Transverse colon (tissue), 4 donors: ENCODE measurements around the gene FGF6. TPM values are rescaled to one million over a fixed set of nuclear protein-coding genes. Genes with fewer than 3 reads are reported as not detected.

ENCODE experiments used
- DNase-seq: peaks from one replicate; pipeline ENCODE4 v3.0.0-alpha.2; 2019
- H3K27ac ChIP-seq, 4 donors: fragments of 200-600 bp; sonication (generic); 2 replicates each; pipeline ENCODE4 v1.5.1; 2016 to 2018; ENCODE audit warnings: inconsistent platforms in 4 of 4
- H3K27me3 ChIP-seq: fragments of 200-600 bp; sonication (generic); 2 replicates; pipeline ENCODE4 v1.5.1; 2017; ENCODE audit warnings: inconsistent platforms
- H3K36me3 ChIP-seq, 4 donors: fragments of 200-600 bp; sonication (generic); 2 replicates each; pipeline ENCODE4 v1.5.1; 2017 to 2019; ENCODE audit warnings: inconsistent platforms in 4 of 4
- H3K4me1 ChIP-seq, 4 donors: fragments of 200-600 bp; sonication (generic); 2 replicates each; pipeline ENCODE4 v1.5.1; 2017 to 2020; ENCODE audit warnings: inconsistent platforms in 4 of 4
- H3K4me3 ChIP-seq, 4 donors: fragments of 200-600 bp; sonication (generic); 1 replicate in 1 of 4; 2 replicates in 3 of 4; pipeline versions ENCODE4 v1.5.1 to v1.6.1; 2017 to 2019; ENCODE audit warnings: inconsistent platforms in 4 of 4
- H3K9me3 ChIP-seq, 2 donors: fragments of 200-600 bp; sonication (generic); 2 replicates each; pipeline ENCODE4 v1.5.1; 2017 to 2019; ENCODE audit warnings: inconsistent platforms in 2 of 2
- EP300 ChIP-seq: sonication (generic); formaldehyde crosslinking; IDR thresholded peaks from one replicate; pipeline ENCODE4 v1.6.1; 2017; ENCODE audit warnings: antibody characterized with exemption, low read depth
- POLR2A ChIP-seq: fragments of 450-650 bp; IDR thresholded peaks from one replicate; pipeline ENCODE4 v1.6.1; 2016; ENCODE audit warnings: antibody characterized with exemption, mild to moderate bottlenecking, moderate library complexity
- POLR2AphosphoS5 ChIP-seq, 3 donors: sonication (generic); formaldehyde crosslinking; IDR thresholded peaks; one replicate each; pipeline ENCODE4 v1.6.1; 2016; ENCODE audit warnings: antibody characterized with exemption in 3 of 3
- WGBS, 2 donors: methylation state at CpG; one replicate each; pipeline ENCODE4 v1.1.5; 2018; ENCODE audit warnings: low coverage in 1 of 2; 5-methylcytosine and 5-hydroxymethylcytosine counted together
- in situ Hi-C, 4 donors: fragments of 200-750 bp; cut with MboI; loops; one replicate each; pipeline versions ENCODE4 v1.15.0 to v1.15.1; 2017; ENCODE audit warnings: low sequenced_read_pairs in 3 of 4, low pct_ligation_motif_present in 1 of 4, low pct_unique_long_range_greater_than_20kb in 1 of 4
- intact Hi-C: fragments of 100-400 bp; cut with DNase I; formaldehyde crosslinking; loops from one replicate; pipeline ENCODE4 v1.15.1; 2023; ENCODE audit warnings: low total_unique reads
- total RNA-seq, 4 donors: library from RNA; depleted of rRNA; stranded (reverse); fragments of >200 nt; gene quantifications; one replicate each; pipeline ENCODE4 v1.1.0, GENCODE V29; 2016
- TF ChIP-seq, protein P1 (sequence below), 5 experiments: fragments of 200-600 bp in 3 of 5; fragments of 450-650 bp in 2 of 5; sonication (generic) in 3 of 5; IDR thresholded peaks; 1 replicate in 2 of 5; 2 replicates in 3 of 5; pipeline ENCODE4 v1.5.1; 2016 to 2017; ENCODE audit warnings: antibody characterized with exemption in 5 of 5, inconsistent platforms in 3 of 5, mild to moderate bottlenecking in 2 of 5, moderate library complexity in 1 of 5

Gene FGF6
- total RNA-seq, 4 donors from 2014 or later: not detected

DNA sequence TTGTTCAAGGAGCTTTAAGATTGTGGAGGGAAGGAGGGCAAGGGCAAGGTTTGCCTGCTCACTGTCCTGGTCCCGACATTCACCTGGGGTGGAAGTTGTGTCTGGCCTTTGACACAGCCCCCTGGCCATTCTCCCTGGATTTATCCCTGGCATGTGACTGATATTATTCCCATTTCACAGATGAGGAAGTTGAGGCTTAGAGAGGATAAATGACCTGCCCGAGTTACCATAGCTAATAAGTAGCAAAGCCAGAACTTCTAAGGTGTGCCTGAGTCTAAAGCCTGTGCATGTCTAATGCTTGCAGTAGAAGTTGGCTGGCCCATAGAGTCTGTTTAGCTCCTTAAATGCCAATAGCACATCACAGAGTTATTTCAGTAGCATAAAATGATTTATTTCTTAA, 720 bp upstream of the FGF6 start:
- Histone ChIP-seq H3K27me3 (peaks cover 2% of the 10 kb centered on the region), H3K4me3 (no peak overlapping the region), H3K9me3 (no peaks in the 10 kb centered on the region), H3K4me1 (no peaks in the 10 kb centered on the region), H3K36me3 (no peaks in the 10 kb centered on the region), H3K27ac (no peak overlapping the region)
- WGBS, 2 donors: 50 to 91% methylated on average over 1 to 2 of the region's 2 CpGs
- TF ChIP-seq EP300: no peak
- in situ Hi-C loops (no loop called here), intact Hi-C loops (no loop called here)
- DNase-seq: no peak

DNA sequence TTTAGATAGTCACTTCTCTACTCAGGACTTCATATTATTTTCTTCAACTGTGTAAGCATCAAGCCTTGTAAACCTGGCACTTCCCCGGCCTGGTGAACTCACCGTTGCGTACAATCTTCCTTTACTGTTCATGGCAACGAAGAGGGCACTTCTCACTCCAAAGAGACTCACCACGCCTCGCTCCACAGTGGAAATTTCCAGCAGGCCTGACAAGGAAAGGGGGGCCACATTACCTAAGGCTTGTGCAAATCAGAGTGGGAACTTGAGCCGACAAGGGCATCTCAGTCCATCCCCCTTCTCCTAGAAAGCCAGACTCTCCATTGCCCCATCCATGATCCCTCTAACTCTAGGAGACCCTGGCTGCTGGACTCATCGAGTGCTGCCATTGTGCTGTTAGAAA, 1.6 kb downstream of the FGF6 start:
- Histone ChIP-seq H3K4me1 (no peaks in the 10 kb centered on the region), H3K9me3 (no peaks in the 10 kb centered on the region), H3K4me3 (no peak overlapping the region), H3K27me3 (peaks cover 10% of the 10 kb centered on the region), H3K27ac (no peak overlapping the region), H3K36me3 (no peaks in the 10 kb centered on the region)
- in situ Hi-C loops (no loop called here), intact Hi-C loops (no loop called here)
- WGBS, 2 donors: 90 to 100% methylated on average over 3 to 8 of the region's 8 CpGs
- DNase-seq: no peak
- TF ChIP-seq POLR2A: no peak
- TF ChIP-seq, protein P1, sequence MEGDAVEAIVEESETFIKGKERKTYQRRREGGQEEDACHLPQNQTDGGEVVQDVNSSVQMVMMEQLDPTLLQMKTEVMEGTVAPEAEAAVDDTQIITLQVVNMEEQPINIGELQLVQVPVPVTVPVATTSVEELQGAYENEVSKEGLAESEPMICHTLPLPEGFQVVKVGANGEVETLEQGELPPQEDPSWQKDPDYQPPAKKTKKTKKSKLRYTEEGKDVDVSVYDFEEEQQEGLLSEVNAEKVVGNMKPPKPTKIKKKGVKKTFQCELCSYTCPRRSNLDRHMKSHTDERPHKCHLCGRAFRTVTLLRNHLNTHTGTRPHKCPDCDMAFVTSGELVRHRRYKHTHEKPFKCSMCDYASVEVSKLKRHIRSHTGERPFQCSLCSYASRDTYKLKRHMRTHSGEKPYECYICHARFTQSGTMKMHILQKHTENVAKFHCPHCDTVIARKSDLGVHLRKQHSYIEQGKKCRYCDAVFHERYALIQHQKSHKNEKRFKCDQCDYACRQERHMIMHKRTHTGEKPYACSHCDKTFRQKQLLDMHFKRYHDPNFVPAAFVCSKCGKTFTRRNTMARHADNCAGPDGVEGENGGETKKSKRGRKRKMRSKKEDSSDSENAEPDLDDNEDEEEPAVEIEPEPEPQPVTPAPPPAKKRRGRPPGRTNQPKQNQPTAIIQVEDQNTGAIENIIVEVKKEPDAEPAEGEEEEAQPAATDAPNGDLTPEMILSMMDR (IDR thresholded peaks at IDR 0.05): no peak
- no peak for TF ChIP-seq POLR2AphosphoS5 (IDR thresholded peaks at IDR 0.05)
- no peak for TF ChIP-seq EP300

DNA sequence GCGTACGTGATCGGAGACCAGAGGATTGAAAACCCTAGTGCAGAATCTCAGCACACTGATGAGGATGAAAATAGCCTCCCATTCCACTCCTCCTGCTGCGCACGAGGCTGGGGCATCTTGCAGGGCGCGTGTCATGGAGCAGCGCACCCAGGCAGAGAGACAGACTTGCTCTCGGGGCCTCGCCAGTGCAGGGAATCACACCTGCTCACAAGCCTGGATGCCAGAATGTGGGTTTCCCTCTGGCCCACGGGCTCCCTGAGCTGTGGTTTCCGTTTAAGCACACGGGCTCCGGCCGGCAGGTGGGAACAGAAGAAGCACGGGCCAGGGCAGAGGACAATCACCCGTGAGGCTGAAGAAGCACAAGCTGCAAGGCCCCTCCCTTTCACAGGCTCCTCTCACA, 2.0 kb downstream of the FGF6 start:
- H3K4me3 ChIP-seq: no peak overlapping the region
- no peaks in the 10 kb centered on the region for H3K4me1 ChIP-seq
- 88% methylated on average over 17 of the region's 17 CpGs; no CpG with 5 or more reads in 1 of the 2 donors for WGBS, 2 donors
- H3K27ac ChIP-seq: no peak overlapping the region
- in situ Hi-C loops: no loop called here
- H3K9me3 ChIP-seq: no peaks in the 10 kb centered on the region
- H3K27me3 ChIP-seq: peaks cover 10% of the 10 kb centered on the region
- intact Hi-C loops: no loop called here
- H3K36me3 ChIP-seq: no peaks in the 10 kb centered on the region
- DNase-seq: no peak
- TF ChIP-seq, protein P1 (IDR thresholded peaks at IDR 0.05): no peak
- TF ChIP-seq POLR2AphosphoS5 (IDR thresholded peaks at IDR 0.05) (no peak), POLR2A (no peak), EP300 (no peak)

DNA sequence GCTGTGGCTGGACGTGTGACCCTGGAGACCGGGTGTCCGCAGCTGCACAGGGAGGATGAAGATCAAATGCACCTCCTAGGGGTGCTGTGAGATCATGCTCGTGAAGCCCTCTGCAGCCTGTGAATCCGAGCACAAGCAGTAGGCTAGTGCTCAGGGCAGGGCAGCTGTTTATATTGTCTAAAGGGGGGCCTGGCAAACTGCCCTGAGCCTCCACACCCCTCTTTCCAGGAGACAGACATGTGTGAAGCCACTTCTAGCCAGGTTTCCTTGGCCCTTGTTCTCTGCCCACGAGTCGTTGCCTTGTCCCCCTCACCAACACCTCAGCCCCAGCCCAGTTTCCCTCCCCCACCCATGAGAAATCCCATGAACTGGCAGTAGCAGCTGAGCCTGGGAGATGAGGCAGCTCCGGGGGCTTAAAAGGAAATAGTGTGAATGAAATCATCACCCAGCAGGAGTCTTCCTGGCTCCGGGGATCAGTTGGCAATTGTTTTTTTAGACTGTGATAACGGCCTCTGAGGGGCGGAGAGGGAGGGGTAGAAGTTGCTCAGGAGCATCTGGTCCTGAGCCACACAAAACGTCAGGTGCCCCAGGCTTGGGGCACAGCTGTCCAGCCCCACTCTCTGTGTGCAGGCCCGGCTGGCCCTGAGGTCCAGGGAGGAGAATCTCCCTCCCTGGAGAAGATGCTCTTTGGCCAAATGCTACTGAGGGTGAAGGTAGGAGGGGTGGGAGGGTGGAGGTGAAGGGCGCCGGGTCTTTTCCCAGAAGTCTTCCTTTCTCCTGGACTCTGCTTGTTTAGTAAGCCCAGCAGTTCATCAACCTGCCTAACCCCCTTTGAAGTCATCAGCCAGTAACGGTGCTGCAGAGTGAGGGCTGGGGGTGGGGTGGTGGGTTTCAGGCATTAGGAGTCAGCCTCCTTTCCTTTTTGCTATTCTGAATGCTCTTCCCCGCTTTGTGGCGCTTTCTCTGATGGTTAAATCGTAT, 4.0 kb downstream of the FGF6 start:
- WGBS, 2 donors: 41% methylated on average over 17 of the region's 19 CpGs; no CpG with 5 or more reads in 1 of the 2 donors
- H3K4me3 ChIP-seq: no peak overlapping the region
- TF ChIP-seq, protein P1 (IDR thresholded peaks at IDR 0.05): no peak
- TF ChIP-seq POLR2A (no peak), POLR2AphosphoS5 (IDR thresholded peaks at IDR 0.05) (no peak), EP300 (no peak)
- no peaks in the 10 kb centered on the region for H3K9me3 ChIP-seq
- no peak overlapping the region for H3K27ac ChIP-seq
- in situ Hi-C loops: no loop called here
- H3K27me3 ChIP-seq: peaks cover 10% of the 10 kb centered on the region
- DNase-seq: no peak
- H3K36me3 ChIP-seq: no peaks in the 10 kb centered on the region
- H3K4me1 ChIP-seq: no peaks in the 10 kb centered on the region
- intact Hi-C loops: no loop called here
